ENCODE measurements around the gene SLC25A34. TPM values are rescaled to one million over a fixed set of nuclear protein-coding genes. Genes with fewer than 3 reads are reported as not detected.

The SLC25A34 gene
- total RNA-seq, 1 donor from 2014 or later: 5.8 TPM

DNA sequence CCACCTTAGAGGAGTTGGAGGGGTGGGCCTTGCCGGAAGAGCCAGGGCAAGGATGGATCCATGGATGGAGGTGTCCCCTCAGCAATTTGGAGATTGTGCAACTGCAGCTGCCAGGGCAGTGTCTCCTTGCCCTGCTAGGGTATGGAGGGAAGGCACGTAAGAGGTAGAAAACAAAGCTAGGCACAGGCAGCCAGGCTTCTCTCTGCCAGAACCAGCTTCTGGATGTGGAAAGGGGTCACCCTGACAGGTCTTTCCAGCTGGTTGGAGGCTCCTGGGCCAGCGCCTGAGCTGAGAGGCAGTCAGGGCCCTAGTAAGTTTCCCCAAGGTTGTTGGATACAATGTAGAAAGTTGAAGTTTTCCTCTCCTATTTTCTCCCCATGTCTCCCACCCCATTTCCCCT lies 15.2 kb upstream of the SLC25A34 start:
- Mint-ChIP-seq H3K4me3 (no peak overlapping the region), H3K27ac (no peak overlapping the region), H3K27me3 (no peaks in the 10 kb centered on the region), H3K36me3 (ENCODE audit: low read depth) (peaks cover 77% of the 10 kb centered on the region), H3K9me3 (no peaks in the 10 kb centered on the region), H3K4me1 (no peaks in the 10 kb centered on the region)
- ChIA-PET CTCF (interaction anchor here (1.2 kb wide), 1 partner anchor 21 kb away, joined by 4 read pairs; no protein-coding TSS in a partner anchor), POLR2A (no interaction called here)
- DNase-seq (no peak), ATAC-seq (ENCODE audit: low read depth) (no peak)
- TF ChIP-seq, protein P1, sequence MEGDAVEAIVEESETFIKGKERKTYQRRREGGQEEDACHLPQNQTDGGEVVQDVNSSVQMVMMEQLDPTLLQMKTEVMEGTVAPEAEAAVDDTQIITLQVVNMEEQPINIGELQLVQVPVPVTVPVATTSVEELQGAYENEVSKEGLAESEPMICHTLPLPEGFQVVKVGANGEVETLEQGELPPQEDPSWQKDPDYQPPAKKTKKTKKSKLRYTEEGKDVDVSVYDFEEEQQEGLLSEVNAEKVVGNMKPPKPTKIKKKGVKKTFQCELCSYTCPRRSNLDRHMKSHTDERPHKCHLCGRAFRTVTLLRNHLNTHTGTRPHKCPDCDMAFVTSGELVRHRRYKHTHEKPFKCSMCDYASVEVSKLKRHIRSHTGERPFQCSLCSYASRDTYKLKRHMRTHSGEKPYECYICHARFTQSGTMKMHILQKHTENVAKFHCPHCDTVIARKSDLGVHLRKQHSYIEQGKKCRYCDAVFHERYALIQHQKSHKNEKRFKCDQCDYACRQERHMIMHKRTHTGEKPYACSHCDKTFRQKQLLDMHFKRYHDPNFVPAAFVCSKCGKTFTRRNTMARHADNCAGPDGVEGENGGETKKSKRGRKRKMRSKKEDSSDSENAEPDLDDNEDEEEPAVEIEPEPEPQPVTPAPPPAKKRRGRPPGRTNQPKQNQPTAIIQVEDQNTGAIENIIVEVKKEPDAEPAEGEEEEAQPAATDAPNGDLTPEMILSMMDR (IDR thresholded peaks at IDR 0.05): no peak
- intact Hi-C loops (cut with micrococcal nuclease): loop anchor here (5.0 kb wide), 1 partner anchor 179 kb away; no protein-coding TSS in a partner anchor

DNA sequence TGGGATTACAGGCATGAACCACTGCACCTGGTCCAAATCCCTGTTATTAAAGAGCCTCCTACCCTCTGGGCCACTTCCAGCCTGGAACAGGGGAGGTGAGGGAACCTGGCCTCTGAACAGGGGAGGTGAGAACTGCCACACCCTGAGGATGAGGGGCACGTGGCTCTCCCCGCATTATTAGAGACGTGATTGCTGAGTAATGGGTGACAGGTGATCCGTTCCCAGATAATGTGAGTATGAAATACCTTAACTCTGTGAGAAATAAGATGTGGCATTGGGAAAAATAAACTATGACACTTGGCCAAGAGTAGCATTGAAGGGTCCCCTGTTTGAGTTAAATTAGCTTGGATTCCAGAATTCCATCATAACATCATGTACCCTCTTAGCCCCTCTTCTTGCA lies 13.6 kb upstream of the SLC25A34 start:
- no peak overlapping the region for H3K27ac Mint-ChIP-seq
- no peak for ATAC-seq (ENCODE audit: low read depth)
- DNase-seq: no peak
- POLR2A ChIA-PET: interaction anchor here (1.0 kb wide), 1 partner anchor 8 kb away, joined by 3 read pairs; no protein-coding TSS in a partner anchor
- no peaks in the 10 kb centered on the region for H3K9me3 Mint-ChIP-seq
- CTCF ChIA-PET: no interaction called here
- intact Hi-C loops (cut with micrococcal nuclease): loop anchor here (5.0 kb wide), 1 partner anchor 180 kb away; no protein-coding TSS in a partner anchor
- H3K4me1 Mint-ChIP-seq: no peaks in the 10 kb centered on the region
- H3K4me3 Mint-ChIP-seq: no peak overlapping the region
- peaks cover 79% of the 10 kb centered on the region for H3K36me3 Mint-ChIP-seq (ENCODE audit: low read depth)
- H3K27me3 Mint-ChIP-seq: no peaks in the 10 kb centered on the region
- TF ChIP-seq, protein P1 (IDR thresholded peaks at IDR 0.05): no peak

DNA sequence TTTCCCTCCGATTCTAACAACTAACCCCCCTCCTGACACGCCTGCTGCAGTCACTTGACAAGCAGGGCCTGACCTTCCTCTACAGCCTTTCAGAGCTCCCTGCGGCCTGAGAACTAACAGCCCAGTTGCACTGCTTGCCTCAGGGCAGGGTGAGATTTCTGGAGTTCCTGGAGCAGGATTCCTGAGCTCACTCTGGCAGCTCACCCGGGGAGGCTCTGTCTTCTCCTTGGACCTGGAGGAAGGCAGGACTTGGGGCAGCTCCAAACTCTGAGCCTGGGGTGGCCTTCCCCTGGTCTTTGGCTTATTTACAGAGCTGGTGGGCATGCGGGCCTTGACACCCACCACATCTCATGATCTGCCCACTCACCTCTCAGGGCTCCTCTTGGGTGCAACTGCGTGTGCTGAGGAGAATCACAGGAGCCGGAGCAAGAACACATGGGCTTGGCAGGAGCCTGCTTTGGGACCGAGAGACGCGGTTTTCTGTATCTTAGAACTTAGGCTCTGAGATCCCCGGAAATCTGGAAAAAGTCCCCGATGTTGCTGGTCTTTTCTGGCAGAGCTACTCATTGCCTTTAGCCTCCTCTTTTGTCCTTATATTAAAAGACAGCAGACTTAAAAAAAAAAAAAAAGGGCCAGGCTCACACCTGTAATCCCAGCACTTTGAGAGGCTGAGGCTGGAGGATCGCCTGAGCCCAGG lies 13.1 kb upstream of the SLC25A34 start:
- CTCF ChIA-PET: interaction anchor here (1.3 kb wide), 1 partner anchor 72 kb away, joined by 3 read pairs; no protein-coding TSS in a partner anchor
- POLR2A ChIA-PET: interaction anchor here (0.6 to 1.1 kb wide), 2 partner anchors 10 to 128 kb away, joined by 3 to 7 read pairs; no protein-coding TSS in a partner anchor
- TF ChIP-seq, protein P1 (IDR thresholded peaks at IDR 0.05): no peak
- H3K36me3 Mint-ChIP-seq (ENCODE audit: low read depth): peaks cover 79% of the 10 kb centered on the region
- no peak for ATAC-seq (ENCODE audit: low read depth)
- H3K27me3 Mint-ChIP-seq: no peaks in the 10 kb centered on the region
- no peak overlapping the region for H3K4me3 Mint-ChIP-seq
- no peak overlapping the region for H3K27ac Mint-ChIP-seq
- no peaks in the 10 kb centered on the region for H3K4me1 Mint-ChIP-seq
- no peaks in the 10 kb centered on the region for H3K9me3 Mint-ChIP-seq
- intact Hi-C loops (cut with micrococcal nuclease): loop anchor here (5.0 kb wide), 1 partner anchor 181 kb away; no protein-coding TSS in a partner anchor
- no peak for DNase-seq

DNA sequence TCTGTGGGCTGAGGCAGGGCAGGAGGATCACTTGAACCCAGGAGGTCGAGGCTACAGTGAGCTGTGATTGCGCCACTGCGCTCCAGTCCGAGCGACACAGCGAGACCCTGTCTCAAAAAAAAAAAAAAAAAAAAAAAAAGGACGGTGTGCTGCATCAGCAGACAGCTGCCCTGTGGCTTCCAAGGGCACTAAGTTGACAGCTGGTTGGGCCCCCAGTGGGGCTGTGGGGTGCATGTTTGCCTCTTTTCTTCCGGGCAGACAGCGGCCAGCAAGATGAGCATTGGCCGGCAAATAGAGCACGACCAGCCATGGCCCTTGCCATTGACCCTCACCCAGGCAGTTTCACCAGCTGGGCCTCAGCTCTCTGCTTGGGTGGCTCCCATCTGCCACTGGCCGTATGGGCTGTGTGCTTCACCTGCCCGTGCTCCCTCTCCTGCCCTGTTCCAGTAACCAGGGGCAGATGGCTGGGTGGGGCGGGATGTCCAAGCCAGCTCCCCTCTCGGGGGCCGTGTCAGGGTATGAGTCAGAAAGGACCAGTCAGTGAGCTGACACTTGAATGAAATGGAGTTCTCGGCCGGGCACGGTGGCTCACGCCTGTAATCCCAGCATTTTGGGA lies 12.3 kb upstream of the SLC25A34 start:
- Mint-ChIP-seq H3K4me3 (no peak overlapping the region), H3K36me3 (ENCODE audit: low read depth) (peaks cover 79% of the 10 kb centered on the region), H3K27me3 (no peaks in the 10 kb centered on the region), H3K27ac (no peak overlapping the region), H3K9me3 (no peaks in the 10 kb centered on the region), H3K4me1 (no peaks in the 10 kb centered on the region)
- ATAC-seq (ENCODE audit: low read depth) (no peak), DNase-seq (no peak)
- ChIA-PET POLR2A (interaction anchor here (1.1 kb wide), 1 partner anchor 11 kb away, joined by 7 read pairs; no protein-coding TSS in a partner anchor), CTCF (interaction anchor here (1.3 kb wide), 1 partner anchor 73 kb away, joined by 3 read pairs; no protein-coding TSS in a partner anchor)
- intact Hi-C loops (cut with micrococcal nuclease): loop anchor here (5.0 kb wide), 1 partner anchor 181 kb away; no protein-coding TSS in a partner anchor
- TF ChIP-seq, protein P1 (IDR thresholded peaks at IDR 0.05): no peak

Data from activated B cell treated with CpG ODN at 0.5 μM for 24 hours (primary cell).